ENCODE measurements around the gene PIGQ. TPM values are rescaled to one million over a fixed set of nuclear protein-coding genes. Genes with fewer than 3 reads are reported as not detected.

PIGQ gene
- total and polyA plus RNA-seq, 2 of the 13 experiments (the other 11 are each of a cell fraction or from before 2014, with no cell fraction given), result 7.7 to 19.7 TPM

- TF ChIP-seq ZBTB2 (CRISPR knock-in tag; IDR thresholded peaks at IDR 0.05; ENCODE audit: low read depth) (no peak), HDAC1 (CRISPR knock-in tag; IDR thresholded peaks at IDR 0.05) (peak; percentile 1; the same call in 1 of the 2 replicates), AGO2 (optimal IDR thresholded peaks at IDR 0.05; ENCODE audit: low read depth, low read length) (peak; percentile 44), KLF12 (CRISPR knock-in tag; IDR thresholded peaks at IDR 0.05; ENCODE audit: borderline replicate concordance) (peak; percentile 31; the same call in 1 of the 2 replicates), PRDM10 (CRISPR knock-in tag; IDR thresholded peaks at IDR 0.05; ENCODE audit: low read depth) (no peak), POLR2G (IDR thresholded peaks at IDR 0.05; ENCODE audit: low read depth, low read length) (no peak), IKZF4 (CRISPR knock-in tag; IDR thresholded peaks at IDR 0.05; ENCODE audit: borderline replicate concordance, low read depth, not compliant biosample characterization) (no peak), NFKBIZ (CRISPR knock-in tag; IDR thresholded peaks at IDR 0.05) (no peak), ZFY (CRISPR knock-in tag; IDR thresholded peaks at IDR 0.05) (peak; percentile 66), ZNF777 (CRISPR knock-in tag; IDR thresholded peaks at IDR 0.05) (0 out of 2 replicates have a peak, but pooled peaks have one; percentile 39), ZNF281 (CRISPR knock-in tag; IDR thresholded peaks at IDR 0.05; ENCODE audit: borderline replicate concordance) (no peak), SPEN (CRISPR knock-in tag; IDR thresholded peaks at IDR 0.05; ENCODE audit: low read depth) (0 out of 2 replicates have a peak, but pooled peaks have one; percentile 19)
- TF ChIP-seq, protein P1, sequence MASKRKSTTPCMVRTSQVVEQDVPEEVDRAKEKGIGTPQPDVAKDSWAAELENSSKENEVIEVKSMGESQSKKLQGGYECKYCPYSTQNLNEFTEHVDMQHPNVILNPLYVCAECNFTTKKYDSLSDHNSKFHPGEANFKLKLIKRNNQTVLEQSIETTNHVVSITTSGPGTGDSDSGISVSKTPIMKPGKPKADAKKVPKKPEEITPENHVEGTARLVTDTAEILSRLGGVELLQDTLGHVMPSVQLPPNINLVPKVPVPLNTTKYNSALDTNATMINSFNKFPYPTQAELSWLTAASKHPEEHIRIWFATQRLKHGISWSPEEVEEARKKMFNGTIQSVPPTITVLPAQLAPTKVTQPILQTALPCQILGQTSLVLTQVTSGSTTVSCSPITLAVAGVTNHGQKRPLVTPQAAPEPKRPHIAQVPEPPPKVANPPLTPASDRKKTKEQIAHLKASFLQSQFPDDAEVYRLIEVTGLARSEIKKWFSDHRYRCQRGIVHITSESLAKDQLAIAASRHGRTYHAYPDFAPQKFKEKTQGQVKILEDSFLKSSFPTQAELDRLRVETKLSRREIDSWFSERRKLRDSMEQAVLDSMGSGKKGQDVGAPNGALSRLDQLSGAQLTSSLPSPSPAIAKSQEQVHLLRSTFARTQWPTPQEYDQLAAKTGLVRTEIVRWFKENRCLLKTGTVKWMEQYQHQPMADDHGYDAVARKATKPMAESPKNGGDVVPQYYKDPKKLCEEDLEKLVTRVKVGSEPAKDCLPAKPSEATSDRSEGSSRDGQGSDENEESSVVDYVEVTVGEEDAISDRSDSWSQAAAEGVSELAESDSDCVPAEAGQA (IDR thresholded peaks at IDR 0.05; ENCODE audit: low read depth), result no peak
- TF ChIP-seq, protein P1 (CRISPR knock-in tag; IDR thresholded peaks at IDR 0.05; ENCODE audit: borderline replicate concordance), result no peak
Observed at GRCh38 chr16:590188-590814, 20.5 kb downstream of the PIGQ start (continued).

Measured in HepG2 (cell line).